Measurements from ENCODE around the gene TMEM248.
"Not testable (repeated sequence)": the region's sequence is repeated elsewhere in the genome, so short reads cannot be mapped to it uniquely, and the experiment has no call there.

Gene TMEM248

GRCh38 chr7:66911191-66911590, 9.8 kb upstream of the TMEM248 start:
- not testable (repeated sequence) for DNase-seq

- no peak for DNase-seq
These were observed 8.8 kb upstream of the TMEM248 start for GRCh38 chr7:66912195-66912594.

DNA sequence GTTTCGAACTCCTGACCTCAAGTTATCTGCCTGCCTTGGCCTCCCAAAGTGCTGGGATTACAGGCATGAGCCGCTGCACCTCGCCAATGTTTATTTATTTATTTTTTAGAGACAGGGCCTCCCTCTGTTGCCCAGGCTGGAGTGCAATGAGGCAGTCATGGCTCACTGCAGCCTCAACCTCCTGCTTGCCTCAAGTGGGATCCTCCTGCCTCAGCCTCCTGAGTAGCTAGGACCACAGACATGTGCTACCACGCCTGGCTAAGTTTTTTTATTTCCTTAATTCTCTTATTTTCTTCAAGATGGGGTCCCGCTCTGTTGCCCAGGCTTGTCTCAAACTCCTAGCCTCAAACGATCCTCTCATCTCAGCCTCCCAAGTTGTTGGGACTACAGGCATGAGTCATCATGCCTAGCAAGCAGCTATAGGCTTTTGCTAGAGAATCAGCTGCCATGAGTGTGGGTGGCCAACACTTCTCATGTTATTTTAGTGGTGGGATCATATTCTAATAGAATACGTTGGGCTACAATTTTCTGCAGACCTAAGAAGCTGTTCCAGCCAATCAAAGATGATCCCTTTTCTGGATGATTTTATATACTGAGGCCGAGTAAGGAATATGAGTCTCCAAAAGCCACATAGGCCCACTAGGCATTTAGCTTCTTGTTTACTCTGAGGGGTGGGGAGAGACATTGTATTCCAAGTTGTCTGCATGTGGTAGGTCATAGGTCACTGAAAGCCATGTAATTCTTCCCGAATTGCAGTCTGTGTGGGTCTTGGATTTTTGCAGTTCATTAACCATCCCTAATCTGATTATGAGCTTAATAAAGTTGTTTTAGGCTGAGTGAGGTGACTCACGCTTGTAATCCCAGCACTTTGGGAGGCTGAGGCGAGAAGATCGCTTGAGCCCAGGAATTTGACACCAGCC, 7.6 kb upstream of the TMEM248 start:
- no peak for DNase-seq

- DNase-seq, result not testable (repeated sequence)
These were observed 3.1 kb upstream of the TMEM248 start for GRCh38 chr7:66917904-66918303.

- DNase-seq, result no peak
These were observed 1.7 kb upstream of the TMEM248 start for GRCh38 chr7:66919304-66919703.

- DNase-seq, result no peak
These were observed 1.3 kb upstream of the TMEM248 start for GRCh38 chr7:66919704-66920103.

DNA sequence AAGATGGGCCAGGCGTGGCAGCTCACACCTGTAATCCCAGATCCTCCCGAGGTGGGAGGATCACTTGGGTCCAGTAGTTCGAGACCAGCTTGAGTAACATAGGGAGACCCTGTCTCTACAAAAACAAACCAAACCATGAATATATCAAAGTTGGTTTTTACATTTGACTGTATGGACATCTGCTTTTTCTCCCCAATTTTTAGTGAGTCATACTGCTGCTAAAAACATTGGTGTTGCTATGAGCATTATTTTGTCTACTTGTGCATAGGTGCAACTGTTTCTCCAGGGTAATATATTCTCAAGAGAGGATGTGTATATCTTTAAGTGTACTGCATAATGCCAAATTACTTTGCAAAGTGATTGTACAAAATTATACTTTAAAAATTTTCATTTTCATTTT, 769 bp upstream of the TMEM248 start:
- DNase-seq, result no peak

GRCh38 chr7:66921396-66921917, 432 bp downstream of the TMEM248 start:
- DNase-seq, result peak; percentile 7

DNA sequence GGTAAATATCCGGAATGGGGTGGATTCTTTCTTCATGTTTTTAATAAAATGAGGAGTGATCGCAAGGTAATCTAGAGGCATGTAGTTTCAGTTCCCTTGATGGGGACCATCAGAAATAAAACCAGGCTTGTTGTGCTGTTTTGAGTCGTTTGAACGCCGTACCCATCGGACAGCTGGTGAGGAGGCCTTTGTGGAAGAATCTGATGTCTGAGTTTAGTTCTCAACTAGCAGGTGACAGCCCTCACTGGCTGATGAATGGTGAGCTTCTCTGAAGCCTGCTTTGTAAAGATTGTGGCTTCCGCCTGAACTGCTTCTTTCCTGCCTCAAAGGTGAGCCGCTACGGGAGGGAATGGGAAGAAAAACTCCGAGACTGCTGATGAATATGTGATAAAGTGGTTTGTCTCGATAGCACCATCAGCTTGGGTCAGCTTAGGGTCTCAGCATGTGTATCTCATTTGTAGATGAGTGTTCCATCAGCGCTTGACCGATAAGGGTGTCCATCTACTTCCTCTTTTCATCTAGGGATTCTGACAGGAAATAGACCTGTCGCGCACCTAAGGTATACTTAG, 977 bp downstream of the TMEM248 start:
- no peak for DNase-seq

DNA sequence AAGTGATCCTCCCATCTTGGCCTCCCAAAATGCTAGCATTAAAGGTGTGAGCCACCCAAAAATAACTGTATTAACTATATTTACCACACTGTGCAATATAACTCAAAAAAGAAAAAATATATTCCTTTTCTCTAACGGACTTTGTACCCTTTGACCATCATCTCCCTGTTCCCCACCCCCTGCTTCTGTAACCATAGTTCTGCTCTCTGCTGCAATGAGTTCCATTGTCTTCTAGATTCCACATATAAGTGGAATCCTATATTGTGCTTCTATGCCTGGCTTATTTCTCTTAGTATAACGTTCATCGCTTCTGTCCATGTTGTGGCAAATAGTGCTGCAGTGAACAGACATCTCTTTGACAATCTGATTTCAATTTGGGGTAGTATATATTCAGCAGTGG, 4.2 kb downstream of the TMEM248 start:
- DNase-seq, result no peak

- no peak for DNase-seq
These were observed 6.4 kb downstream of the TMEM248 start for GRCh38 chr7:66927348-66927948.

GRCh38 chr7:66928388-66928787, 7.4 kb downstream of the TMEM248 start:
- peak; percentile 3 for DNase-seq

DNA sequence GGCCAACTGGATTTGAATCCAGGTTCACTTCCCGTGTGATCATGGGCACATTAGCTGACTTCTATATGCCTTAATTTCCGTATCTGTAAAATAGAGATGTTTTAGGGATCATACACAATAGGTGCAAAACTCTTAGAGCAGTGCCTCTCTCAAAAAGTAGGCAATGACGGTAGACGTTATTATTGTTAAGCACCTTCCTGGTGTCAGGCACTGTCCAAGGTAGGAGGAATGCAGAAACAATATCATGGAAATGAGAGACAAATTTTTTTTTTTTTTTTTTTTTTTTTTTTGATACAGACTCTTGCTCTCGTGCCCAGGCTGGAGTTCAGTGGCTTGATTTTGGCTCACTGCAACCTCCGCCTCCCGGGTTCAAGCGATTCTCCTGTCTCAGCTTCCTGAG, 8.1 kb downstream of the TMEM248 start:
- DNase-seq, result no peak

GRCh38 chr7:66929935-66930334, 8.9 kb downstream of the TMEM248 start:
- no peak for DNase-seq

- DNase-seq, result peak; percentile 30
These were observed 9.3 kb downstream of the TMEM248 start for GRCh38 chr7:66930341-66930740.

DNA sequence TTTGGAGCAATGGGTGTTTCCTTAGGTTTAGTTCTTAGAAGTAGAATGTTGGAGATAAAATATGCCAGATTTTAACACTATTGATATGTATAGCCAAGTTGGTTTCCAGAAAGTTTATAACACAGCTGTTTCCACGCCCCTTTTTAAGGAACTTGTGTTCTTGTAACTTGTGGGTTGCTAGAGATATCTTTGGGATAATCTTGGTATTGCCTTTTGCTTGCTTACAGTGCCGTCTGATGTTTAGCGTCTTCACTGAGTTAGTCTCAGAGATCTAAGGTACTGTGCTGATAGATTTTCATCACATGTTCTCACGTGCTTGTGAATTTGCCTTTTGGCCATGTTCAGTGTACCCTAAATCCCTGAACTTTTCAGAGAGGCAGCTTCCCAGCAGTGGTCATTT, 12.4 kb downstream of the TMEM248 start:
- DNase-seq, result no peak

GRCh38 chr7:66937940-66938339, 16.9 kb downstream of the TMEM248 start:
- DNase-seq, result no peak

GRCh38 chr7:66939325-66939724, 18.3 kb downstream of the TMEM248 start:
- DNase-seq, result no peak

DNA sequence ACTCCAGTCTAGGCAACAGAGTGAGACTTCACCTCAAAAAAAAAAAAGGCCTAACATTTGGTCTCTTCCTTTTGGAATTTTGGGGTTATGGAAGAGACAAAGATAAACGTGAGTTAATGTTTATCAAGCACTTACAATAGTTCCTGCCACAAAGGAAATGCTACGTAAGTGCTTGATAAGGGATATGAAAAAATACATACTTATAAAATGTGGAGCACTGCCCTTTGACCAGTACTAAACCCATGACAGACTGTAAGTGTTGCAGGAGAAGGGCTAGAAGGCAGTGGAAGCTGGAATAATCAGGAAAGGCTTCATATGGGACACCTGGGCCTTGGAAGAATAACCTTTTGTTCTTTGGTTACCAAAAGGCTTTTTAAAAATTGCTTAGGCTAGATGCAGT, 25.5 kb downstream of the TMEM248 start:
- no peak for DNase-seq

DNA sequence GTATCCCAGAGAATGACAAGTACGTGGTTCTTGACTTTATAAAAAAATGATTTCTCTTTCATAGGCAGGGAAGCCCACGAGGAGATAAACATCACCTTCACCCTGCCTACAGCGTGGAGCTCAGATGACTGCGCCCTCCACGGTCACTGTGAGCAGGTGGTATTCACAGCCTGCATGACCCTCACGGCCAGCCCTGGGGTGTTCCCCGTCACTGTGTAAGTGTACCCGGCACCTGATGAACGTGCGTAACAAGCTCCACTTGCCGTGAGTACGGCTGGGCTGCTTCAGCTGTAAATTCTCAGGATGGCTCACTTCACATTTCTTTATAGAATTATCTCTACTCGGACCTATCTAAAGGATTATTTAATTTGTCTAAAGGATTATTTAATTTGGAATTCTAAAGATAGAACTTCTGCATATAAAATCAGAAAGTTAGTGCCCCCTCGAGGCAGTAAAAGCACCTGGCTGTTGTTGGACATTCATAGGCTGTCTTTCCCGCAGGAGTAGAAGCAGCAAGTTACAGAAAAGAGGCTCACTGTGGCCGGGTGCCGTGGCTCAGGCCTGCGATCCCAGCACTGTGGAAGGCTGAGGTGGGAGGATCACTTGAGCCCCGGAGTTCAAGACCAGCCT, 27.6 kb downstream of the TMEM248 start:
- DNase-seq, result no peak

DNA sequence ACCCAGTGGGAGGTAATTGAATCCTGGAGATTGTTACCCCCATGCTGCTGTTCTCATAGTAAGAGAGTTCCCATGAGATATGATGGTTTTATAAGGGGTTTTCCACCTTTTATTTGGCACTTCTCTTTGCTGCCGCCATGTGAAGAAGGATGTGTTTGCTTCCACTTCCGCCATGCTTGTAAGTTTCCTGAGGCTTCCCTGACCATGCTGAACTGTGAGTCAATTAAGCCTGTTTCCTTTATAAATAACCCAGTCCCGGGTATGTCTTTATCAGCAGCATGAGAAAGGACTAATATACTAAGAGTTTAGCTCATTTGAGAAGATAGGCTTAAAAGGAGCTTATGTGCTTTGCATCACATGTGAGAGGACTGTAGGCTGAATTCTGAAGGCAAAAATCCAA, 29.3 kb downstream of the TMEM248 start:
- no peak for DNase-seq

- DNase-seq, result no peak
These were observed 29.7 kb downstream of the TMEM248 start for GRCh38 chr7:66950763-66951162.

- DNase-seq, result no peak
These were observed 31.5 kb downstream of the TMEM248 start for GRCh38 chr7:66952343-66953043.
